PC-9 (cell line): Measurements from ENCODE around the gene TSSK6. TPM values are rescaled to one million over a fixed set of nuclear protein-coding genes. Genes with fewer than 3 reads are reported as not detected.

Experiments used
- BruUV-seq: library from RNA; stranded (reverse); fragments of 400-500 nt; replicated peaks from 2 replicates; lab custom pipeline; 2021; lab: Mats Ljungman, UMichigan
- CTCF ChIA-PET: fragments of 300-600 bp; sonication (Branson Sonifier 250); formaldehyde crosslinking; loops from one replicate; lab custom pipeline; 2022; ENCODE audit warnings: antibody characterized with exemption; lab: Charles Lee
- POLR2A ChIA-PET: fragments of 300-600 bp; sonication (Branson Sonifier 250); formaldehyde crosslinking; loops from one replicate; lab custom pipeline; 2022; ENCODE audit warnings: antibody characterized with exemption; ENCODE audit not compliant: unreplicated experiment; lab: Charles Lee
- DNase-seq, 2 experiments: peaks; one replicate each; pipeline versions ENCODE4 v3.0.0 to v3.0.0-alpha.2; 2015 to 2022; ENCODE audit warnings: mixed read lengths in 1 of 2
- H2AFZ ChIP-seq: fragments of 200-600 bp; sonication (generic); 2 replicates; pipeline ENCODE4 v1.8.1; 2017; ENCODE audit warnings: antibody characterized with exemption
- H3F3A ChIP-seq: fragments of 200-600 bp; sonication (generic); 2 replicates; pipeline ENCODE4 v1.8.1; 2017; ENCODE audit warnings: antibody characterized with exemption, mild to moderate bottlenecking, low read depth; ENCODE audit not compliant: insufficient read depth
- H3K27ac ChIP-seq: fragments of 200-600 bp; sonication (generic); 2 replicates; pipeline ENCODE4 v1.6.1; 2016; ENCODE audit warnings: mixed run types
- H3K27me3 ChIP-seq: fragments of 200-600 bp; sonication (generic); 2 replicates; pipeline ENCODE4 v1.6.1; 2016; ENCODE audit warnings: low read depth, mixed run types; ENCODE audit not compliant: insufficient read depth
- H3K36me3 ChIP-seq: fragments of 200-600 bp; sonication (generic); 2 replicates; pipeline ENCODE4 v1.6.1; 2016; ENCODE audit warnings: low read depth, mixed run types
- H3K4me1 ChIP-seq: fragments of 200-600 bp; sonication (generic); replicated peaks from 2 replicates; pipeline ENCODE4 v1.6.1; 2016; ENCODE audit warnings: mixed run types; ENCODE audit not compliant: insufficient read depth
- H3K4me2 ChIP-seq: fragments of 200-600 bp; sonication (generic); 2 replicates; pipeline ENCODE4 v1.6.1; 2017; ENCODE audit warnings: mixed run types
- H3K4me3 ChIP-seq: fragments of 200-600 bp; sonication (generic); 2 replicates; pipeline ENCODE4 v1.6.1; 2016; ENCODE audit warnings: mixed run types
- H3K79me2 ChIP-seq: fragments of 200-600 bp; sonication (generic); 2 replicates; pipeline ENCODE4 v1.6.1; 2017; ENCODE audit warnings: low read depth, mixed run types
- H3K9me2 ChIP-seq: fragments of 200-600 bp; sonication (generic); 2 replicates; pipeline ENCODE4 v1.8.1; 2017; ENCODE audit warnings: mild to moderate bottlenecking; ENCODE audit not compliant: insufficient read depth
- H3K9me3 ChIP-seq: fragments of 200-600 bp; sonication (generic); 2 replicates; pipeline ENCODE4 v1.8.1; 2016; ENCODE audit warnings: low read depth; ENCODE audit not compliant: insufficient read depth
- H4K20me1 ChIP-seq: fragments of 200-600 bp; sonication (generic); 2 replicates; pipeline ENCODE4 v1.8.1; 2017; ENCODE audit not compliant: insufficient read depth
- EZH2 ChIP-seq: fragments of 200-600 bp; sonication (generic); IDR thresholded peaks from 2 replicates; pipeline ENCODE4 v1.8.0; 2017; ENCODE audit warnings: antibody characterized with exemption, low read depth
- intact Hi-C: fragments of 100-400 bp; cut with micrococcal nuclease; formaldehyde crosslinking; loops from one replicate; pipeline ENCODE4 v1.10.0; 2022; ENCODE audit not compliant: unreplicated experiment
- total RNA-seq: library from RNA; stranded (reverse); gene quantifications from 2 replicates; pipeline ENCODE4 v1.2.3, GENCODE V29; 2021
- TF ChIP-seq, protein P1 (sequence below): fragments of 200-600 bp; sonication (generic); conservative IDR thresholded peaks from 2 replicates; pipeline ENCODE4 v1.6.1; 2017; ENCODE audit warnings: mixed run types, antibody characterized with exemption, mild to moderate bottlenecking, moderate library complexity

The TSSK6 gene
- total RNA-seq, 1 experiment from 2014 or later: 2.0 TPM

DNA sequence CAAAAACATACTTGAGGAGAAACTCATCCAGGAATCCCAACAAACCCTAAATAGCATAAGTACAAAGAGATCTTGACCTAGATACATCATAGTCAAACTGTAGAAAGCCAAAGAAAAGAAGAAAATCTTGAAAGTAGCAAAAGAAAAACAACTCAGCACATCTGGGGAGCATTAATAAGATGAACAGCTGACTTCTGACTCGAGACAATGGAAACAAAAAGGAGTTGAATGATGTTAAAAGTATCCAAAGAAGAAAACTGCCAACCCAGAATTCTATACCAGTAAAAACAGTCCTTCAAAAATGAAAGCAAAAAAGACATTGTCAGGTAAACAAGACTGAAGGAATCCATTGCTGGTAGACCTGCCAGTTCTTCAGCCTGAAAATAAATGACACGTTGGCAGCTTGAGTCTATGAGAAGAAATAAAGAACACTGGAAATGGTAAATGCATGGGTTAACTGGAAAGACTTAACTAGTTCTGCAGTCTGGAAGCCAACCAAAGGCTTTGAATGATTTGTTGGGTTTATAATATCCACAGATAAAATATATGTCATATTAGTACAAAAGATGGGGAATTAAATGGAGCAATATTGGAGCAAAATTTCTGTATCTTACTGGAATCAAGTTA, 46.8 kb downstream of the TSSK6 start:
- no peaks in the 10 kb centered on the region for H3K4me1 ChIP-seq
- H3K4me3 ChIP-seq: no peak overlapping the region
- POLR2A ChIA-PET: interaction anchor here (0.7 kb wide), 1 partner anchor 451 kb away, joined by 5 read pairs; no protein-coding TSS in a partner anchor
- H3K36me3 ChIP-seq: peaks cover 40% of the 10 kb centered on the region
- peaks cover 24% of the 10 kb centered on the region for H3K9me3 ChIP-seq
- H3K4me2 ChIP-seq: no peak overlapping the region
- H3K27ac ChIP-seq: no peak overlapping the region
- peaks cover 30% of the 10 kb centered on the region; the same call in 1 of the 2 replicates for H3F3A ChIP-seq
- peaks cover 31% of the 10 kb centered on the region for H3K79me2 ChIP-seq
- no peaks in the 10 kb centered on the region for H3K9me2 ChIP-seq
- DNase-seq: no peak
- BruUV-seq: no TSS peak
- TF ChIP-seq, protein P1, sequence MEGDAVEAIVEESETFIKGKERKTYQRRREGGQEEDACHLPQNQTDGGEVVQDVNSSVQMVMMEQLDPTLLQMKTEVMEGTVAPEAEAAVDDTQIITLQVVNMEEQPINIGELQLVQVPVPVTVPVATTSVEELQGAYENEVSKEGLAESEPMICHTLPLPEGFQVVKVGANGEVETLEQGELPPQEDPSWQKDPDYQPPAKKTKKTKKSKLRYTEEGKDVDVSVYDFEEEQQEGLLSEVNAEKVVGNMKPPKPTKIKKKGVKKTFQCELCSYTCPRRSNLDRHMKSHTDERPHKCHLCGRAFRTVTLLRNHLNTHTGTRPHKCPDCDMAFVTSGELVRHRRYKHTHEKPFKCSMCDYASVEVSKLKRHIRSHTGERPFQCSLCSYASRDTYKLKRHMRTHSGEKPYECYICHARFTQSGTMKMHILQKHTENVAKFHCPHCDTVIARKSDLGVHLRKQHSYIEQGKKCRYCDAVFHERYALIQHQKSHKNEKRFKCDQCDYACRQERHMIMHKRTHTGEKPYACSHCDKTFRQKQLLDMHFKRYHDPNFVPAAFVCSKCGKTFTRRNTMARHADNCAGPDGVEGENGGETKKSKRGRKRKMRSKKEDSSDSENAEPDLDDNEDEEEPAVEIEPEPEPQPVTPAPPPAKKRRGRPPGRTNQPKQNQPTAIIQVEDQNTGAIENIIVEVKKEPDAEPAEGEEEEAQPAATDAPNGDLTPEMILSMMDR: no peak
- no peak for TF ChIP-seq EZH2
- H3K27me3 ChIP-seq: no peaks in the 10 kb centered on the region
- H4K20me1 ChIP-seq: peaks cover 12% of the 10 kb centered on the region; the same call in 1 of the 2 replicates
- intact Hi-C loops: no loop called here
- CTCF ChIA-PET: no interaction called here
- no peak overlapping the region for H2AFZ ChIP-seq

- Histone ChIP-seq H3K9me2 (no peaks in the 10 kb centered on the region), H3K9me3 (peaks cover 24% of the 10 kb centered on the region), H3K27me3 (no peaks in the 10 kb centered on the region), H3K4me3 (no peak overlapping the region), H2AFZ (no peak overlapping the region), H3K4me2 (no peak overlapping the region), H3K27ac (no peak overlapping the region), H3K36me3 (peaks cover 40% of the 10 kb centered on the region), H3F3A (peaks cover 23% of the 10 kb centered on the region; the same call in 1 of the 2 replicates), H3K79me2 (peaks cover 46% of the 10 kb centered on the region), H4K20me1 (peaks cover 20% of the 10 kb centered on the region), H3K4me1 (no peaks in the 10 kb centered on the region)
- CTCF ChIA-PET: no interaction called here
- TF ChIP-seq, protein P1: no peak
- DNase-seq: no peak
- BruUV-seq: TSS peak; percentile 10
- POLR2A ChIA-PET: no interaction called here
- intact Hi-C loops: no loop called here
Measured at GRCh38 chr19:19466201-19466600, 49.1 kb downstream of the TSSK6 start.

- no TSS peak for BruUV-seq
- Histone ChIP-seq H3K9me3 (peaks cover 24% of the 10 kb centered on the region), H2AFZ (no peak overlapping the region), H3K9me2 (no peaks in the 10 kb centered on the region), H3K27ac (no peak overlapping the region), H3F3A (peaks cover 23% of the 10 kb centered on the region; the same call in 1 of the 2 replicates), H3K4me2 (no peak overlapping the region), H4K20me1 (peaks cover 27% of the 10 kb centered on the region), H3K4me3 (no peak overlapping the region), H3K79me2 (peaks cover 48% of the 10 kb centered on the region), H3K4me1 (no peaks in the 10 kb centered on the region), H3K27me3 (no peaks in the 10 kb centered on the region), H3K36me3 (peaks cover 40% of the 10 kb centered on the region)
- CTCF ChIA-PET: no interaction called here
- POLR2A ChIA-PET: no interaction called here
- no peak for DNase-seq
- intact Hi-C loops: no loop called here
- no peak for TF ChIP-seq EZH2
- TF ChIP-seq, protein P1: no peak
Measured at GRCh38 chr19:19465436-19466070, 49.8 kb downstream of the TSSK6 start.
